ENCODE measurements around the gene ARPIN.

DNA sequence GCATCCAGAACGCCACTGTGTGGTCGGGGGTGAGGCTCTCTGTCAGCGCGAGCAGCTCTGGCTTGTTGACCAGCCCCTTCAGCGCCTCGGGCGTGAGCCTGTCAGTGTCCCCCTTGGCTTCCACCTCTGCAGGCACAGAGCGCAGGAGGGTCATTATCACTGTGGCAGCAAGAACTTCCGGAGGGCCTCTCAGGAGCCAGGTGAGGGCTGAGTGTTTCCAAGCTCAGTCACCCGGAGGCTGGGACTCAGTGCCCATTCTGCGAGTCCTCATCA lies 9.0 kb downstream of the ARPIN start:
- TF ChIP-seq CTCF (IDR thresholded peaks at IDR 0.05 in 2 of 3, conservative IDR thresholded peaks at IDR 0.05 in 1 of 3; ENCODE audit: control insufficient read depth in 2 of 3, extremely low read depth in 1 of 3, insufficient read depth in 1 of 3, low read depth in 3 of 3, low read length in 3 of 3) (no peak), POLR2A (IDR thresholded peaks at IDR 0.05; ENCODE audit: low read depth, low read length) (no peak), CREB1 (IDR thresholded peaks at IDR 0.05; ENCODE audit: low read depth) (no peak), BHLHE40 (IDR thresholded peaks at IDR 0.05; ENCODE audit: borderline replicate concordance in 1 of 2, low read depth in 2 of 2, low read length in 1 of 2) (no peak), USF2 (IDR thresholded peaks at IDR 0.05; ENCODE audit: borderline replicate concordance, low read depth, low read length) (no peak), RBBP5 (conservative IDR thresholded peaks at IDR 0.05) (no peak), JUND (IDR thresholded peaks at IDR 0.05; ENCODE audit: low read depth, low read length) (no peak), RAD21 (IDR thresholded peaks at IDR 0.05; ENCODE audit: insufficient read depth, low read depth, low read length) (no peak), PKNOX1 (IDR thresholded peaks at IDR 0.05) (no peak)
- TF ChIP-seq, protein P1, sequence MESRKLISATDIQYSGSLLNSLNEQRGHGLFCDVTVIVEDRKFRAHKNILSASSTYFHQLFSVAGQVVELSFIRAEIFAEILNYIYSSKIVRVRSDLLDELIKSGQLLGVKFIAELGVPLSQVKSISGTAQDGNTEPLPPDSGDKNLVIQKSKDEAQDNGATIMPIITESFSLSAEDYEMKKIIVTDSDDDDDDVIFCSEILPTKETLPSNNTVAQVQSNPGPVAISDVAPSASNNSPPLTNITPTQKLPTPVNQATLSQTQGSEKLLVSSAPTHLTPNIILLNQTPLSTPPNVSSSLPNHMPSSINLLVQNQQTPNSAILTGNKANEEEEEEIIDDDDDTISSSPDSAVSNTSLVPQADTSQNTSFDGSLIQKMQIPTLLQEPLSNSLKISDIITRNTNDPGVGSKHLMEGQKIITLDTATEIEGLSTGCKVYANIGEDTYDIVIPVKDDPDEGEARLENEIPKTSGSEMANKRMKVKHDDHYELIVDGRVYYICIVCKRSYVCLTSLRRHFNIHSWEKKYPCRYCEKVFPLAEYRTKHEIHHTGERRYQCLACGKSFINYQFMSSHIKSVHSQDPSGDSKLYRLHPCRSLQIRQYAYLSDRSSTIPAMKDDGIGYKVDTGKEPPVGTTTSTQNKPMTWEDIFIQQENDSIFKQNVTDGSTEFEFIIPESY (IDR thresholded peaks at IDR 0.05), result no peak
- TF ChIP-seq, protein P2, sequence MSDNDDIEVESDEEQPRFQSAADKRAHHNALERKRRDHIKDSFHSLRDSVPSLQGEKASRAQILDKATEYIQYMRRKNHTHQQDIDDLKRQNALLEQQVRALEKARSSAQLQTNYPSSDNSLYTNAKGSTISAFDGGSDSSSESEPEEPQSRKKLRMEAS (IDR thresholded peaks at IDR 0.05; ENCODE audit: low read depth, low read length), result no peak
- TF ChIP-seq, protein P3, sequence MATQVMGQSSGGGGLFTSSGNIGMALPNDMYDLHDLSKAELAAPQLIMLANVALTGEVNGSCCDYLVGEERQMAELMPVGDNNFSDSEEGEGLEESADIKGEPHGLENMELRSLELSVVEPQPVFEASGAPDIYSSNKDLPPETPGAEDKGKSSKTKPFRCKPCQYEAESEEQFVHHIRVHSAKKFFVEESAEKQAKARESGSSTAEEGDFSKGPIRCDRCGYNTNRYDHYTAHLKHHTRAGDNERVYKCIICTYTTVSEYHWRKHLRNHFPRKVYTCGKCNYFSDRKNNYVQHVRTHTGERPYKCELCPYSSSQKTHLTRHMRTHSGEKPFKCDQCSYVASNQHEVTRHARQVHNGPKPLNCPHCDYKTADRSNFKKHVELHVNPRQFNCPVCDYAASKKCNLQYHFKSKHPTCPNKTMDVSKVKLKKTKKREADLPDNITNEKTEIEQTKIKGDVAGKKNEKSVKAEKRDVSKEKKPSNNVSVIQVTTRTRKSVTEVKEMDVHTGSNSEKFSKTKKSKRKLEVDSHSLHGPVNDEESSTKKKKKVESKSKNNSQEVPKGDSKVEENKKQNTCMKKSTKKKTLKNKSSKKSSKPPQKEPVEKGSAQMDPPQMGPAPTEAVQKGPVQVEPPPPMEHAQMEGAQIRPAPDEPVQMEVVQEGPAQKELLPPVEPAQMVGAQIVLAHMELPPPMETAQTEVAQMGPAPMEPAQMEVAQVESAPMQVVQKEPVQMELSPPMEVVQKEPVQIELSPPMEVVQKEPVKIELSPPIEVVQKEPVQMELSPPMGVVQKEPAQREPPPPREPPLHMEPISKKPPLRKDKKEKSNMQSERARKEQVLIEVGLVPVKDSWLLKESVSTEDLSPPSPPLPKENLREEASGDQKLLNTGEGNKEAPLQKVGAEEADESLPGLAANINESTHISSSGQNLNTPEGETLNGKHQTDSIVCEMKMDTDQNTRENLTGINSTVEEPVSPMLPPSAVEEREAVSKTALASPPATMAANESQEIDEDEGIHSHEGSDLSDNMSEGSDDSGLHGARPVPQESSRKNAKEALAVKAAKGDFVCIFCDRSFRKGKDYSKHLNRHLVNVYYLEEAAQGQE (IDR thresholded peaks at IDR 0.05; ENCODE audit: low read depth, low read length), result no peak
- TF ChIP-seq, protein P4, sequence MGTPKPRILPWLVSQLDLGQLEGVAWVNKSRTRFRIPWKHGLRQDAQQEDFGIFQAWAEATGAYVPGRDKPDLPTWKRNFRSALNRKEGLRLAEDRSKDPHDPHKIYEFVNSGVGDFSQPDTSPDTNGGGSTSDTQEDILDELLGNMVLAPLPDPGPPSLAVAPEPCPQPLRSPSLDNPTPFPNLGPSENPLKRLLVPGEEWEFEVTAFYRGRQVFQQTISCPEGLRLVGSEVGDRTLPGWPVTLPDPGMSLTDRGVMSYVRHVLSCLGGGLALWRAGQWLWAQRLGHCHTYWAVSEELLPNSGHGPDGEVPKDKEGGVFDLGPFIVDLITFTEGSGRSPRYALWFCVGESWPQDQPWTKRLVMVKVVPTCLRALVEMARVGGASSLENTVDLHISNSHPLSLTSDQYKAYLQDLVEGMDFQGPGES (IDR thresholded peaks at IDR 0.05), result no peak
